Heart right ventricle (tissue), 16 donors: ENCODE measurements around the gene PLA2G2E. TPM values are rescaled to one million over a fixed set of nuclear protein-coding genes. Genes with fewer than 3 reads are reported as not detected.

ENCODE experiments used
- ATAC-seq, 8 donors: fragments of 200-7000 bp; cut with Tn5 transposase; one replicate each; pipeline ENCODE4 v1.9.1; 2020; ENCODE audit warnings: mild to moderate bottlenecking in 8 of 8, moderate library complexity in 8 of 8, moderate number of reproducible peaks in 1 of 8
- DNase-seq, 2 donors: peaks; one replicate each; pipeline ENCODE4 v3.0.0-alpha.2; 2020
- H3K27ac ChIP-seq, 10 donors: fragments of 200-600 bp; sonication (generic) in 2 of 10; one replicate each; pipeline versions ENCODE4 v1.5.0 to v1.8.0; 2020 to 2022; ENCODE audit warnings: mild to moderate bottlenecking in 3 of 10
- H3K27me3 ChIP-seq, 7 donors: fragments of 200-600 bp; one replicate each; pipeline ENCODE4 v1.8.0; 2021 to 2022; ENCODE audit warnings: mild to moderate bottlenecking in 2 of 7
- H3K36me3 ChIP-seq, 9 donors: fragments of 200-600 bp; sonication (generic) in 1 of 9; one replicate each; pipeline versions ENCODE4 v1.5.0 to v1.8.0; 2020 to 2022; ENCODE audit warnings: mild to moderate bottlenecking in 2 of 9
- H3K4me1 ChIP-seq, 9 donors: fragments of 200-600 bp; sonication (generic) in 1 of 9; one replicate each; pipeline versions ENCODE4 v1.5.0 to v1.8.0; 2020 to 2022; ENCODE audit warnings: mild to moderate bottlenecking in 4 of 9
- H3K4me3 ChIP-seq, 10 donors: fragments of 200-600 bp; sonication (generic) in 2 of 10; one replicate each; pipeline versions ENCODE4 v1.5.0 to v1.8.0; 2020 to 2022; ENCODE audit warnings: mild to moderate bottlenecking in 7 of 10, moderate library complexity in 2 of 10
- H3K9me3 ChIP-seq, 11 donors: fragments of 200-600 bp in 10 of 11; sonication (generic) in 2 of 11; one replicate each; pipeline versions ENCODE4 v1.5.0 to v1.8.0; 2013 to 2022; ENCODE audit warnings: mild to moderate bottlenecking in 2 of 11, control low read depth in 1 of 11, moderate library complexity in 1 of 11
- CTCF ChIP-seq, 9 donors: fragments of 200-600 bp; sonication (generic) in 2 of 9; IDR thresholded peaks; one replicate each; pipeline versions ENCODE4 v1.5.0 to v1.8.0; 2021 to 2022; ENCODE audit warnings: antibody characterized with exemption in 9 of 9, mild to moderate bottlenecking in 5 of 9, moderate library complexity in 1 of 9
- WGBS, 2 donors: extraction: QIAGEN DNeasy Blood & Tissue Kit; methylation state at CpG; one replicate each; pipeline ENCODE4 v1.1.7; 2013; ENCODE audit warnings: inconsistent platforms in 1 of 2; 5-methylcytosine and 5-hydroxymethylcytosine counted together
- intact Hi-C, 10 donors: fragments of 100-400 bp; cut with DNase I; formaldehyde crosslinking; loops; one replicate each; pipeline versions ENCODE4 v1.11.1 to v1.14.2; 2022
- polyA plus RNA-seq, 2 donors: library from polyadenylated mRNA; stranded (reverse); fragments of 200-250 nt; gene quantifications; one replicate each; pipeline ENCODE4 v1.2.3, GENCODE V29; 2013
- total RNA-seq, 10 donors: library from RNA; stranded (reverse); fragmentation: NEBNext Ultra II Directional in 3 of 10; extraction: Animal tissue kit (Norgen Biotek cat#: 25700) in 3 of 10; gene quantifications; one replicate each; pipeline versions ENCODE4 v1.2.1 to v1.2.4, GENCODE V29; 2021 to 2023
- donor health status: Arrhythmogenic right ventricular cardiomyopathy.
- donor health status: ischemic (EF 13 %, LVEDD 7.1; RV severe dilation, severe dysfunction).
- donor health status: healthy with polysubstance abuse.
- donor health status: DM: no; HTN: yes; CAD: no.
- donor health status: DM: no; HTN: no; CAD: no.
- donor health status: ischemic (EF 25% LVEDD 6.9; RV normal size, moderate dysfunction).
- donor health status: ischemic (EF 25% LVEDD 5.7; RV mildly dilated, moderate dysfunction).
- donor health status: healthy.
- donor health status: DM: yes; HTN: yes; CAD: no.
- donor health status: Ischemic cardiomyopathy.
- donor health status: ischemic (EF 35%, LVEDD 5.7; RV mildly dilated, moderate dysfunction).
- donor health status: nonischemic (EF 11% LVEDD 7.7; RV severe dilation, severe dysfunction).
- donor health status: DM: yes; HTN: yes; CAD: no.
- donor health status: PGD.
- donor health status: ischemic (EF 29% LVEDD 5.4; RV normal size, mild dysfunction).
- donor health status: nonischemic (EF 23%, LVEDD 6.1; RV moderate dilation, normal function).

The PLA2G2E gene
- total and polyA plus RNA-seq, 12 donors, result not detected

GRCh38 chr1:19967808-19968207 lies 44.4 kb upstream of the PLA2G2E start:
- Histone ChIP-seq H3K9me3 (peaks cover 0 to 11% (median 0%) of the 10 kb centered on the region in 11 donors), H3K4me1 (peaks cover 0 to 20% (median 5%) of the 10 kb centered on the region in 9 donors), H3K27me3 (peaks cover 0 to 21% (median 6%) of the 10 kb centered on the region in 7 donors), H3K4me3 (no peak overlapping the region), H3K36me3 (no peaks in the 10 kb centered on the region), H3K27ac (peak overlapping the region in 8 of 10 donors; percentile 55 to 87 (median 80))
- 59 to 67% methylated on average over 9 of the region's 9 CpGs for WGBS, 2 donors
- DNase-seq, result peak; percentile 62 to 76
- intact Hi-C loops, result loop anchor here in 2 of 10 donors (5.0 to 10.0 kb wide), 2 partner anchors 51 to 527 kb away; no protein-coding TSS in a partner anchor
- no peak for TF ChIP-seq CTCF (IDR thresholded peaks at IDR 0.05)
- peak; percentile 88 to 93 (median 90) for ATAC-seq

DNA sequence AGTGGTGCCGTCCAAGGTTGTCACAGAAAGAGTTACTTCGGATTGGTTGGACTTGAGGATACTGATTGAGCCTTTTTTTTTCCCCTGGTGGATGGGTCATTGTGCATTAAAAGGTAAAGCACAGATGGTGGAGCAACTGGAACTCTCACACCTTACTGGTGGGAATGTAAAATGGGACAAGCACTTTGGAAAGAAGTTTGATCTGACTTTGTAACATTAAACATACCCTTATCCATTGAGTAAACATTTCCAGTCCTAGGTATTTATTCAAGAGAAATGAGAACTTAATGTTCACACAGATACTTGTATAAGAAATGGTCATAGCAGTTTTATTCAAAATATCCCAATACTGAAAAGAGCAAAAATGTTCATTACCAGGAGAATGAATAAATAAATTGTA lies 41.1 kb upstream of the PLA2G2E start:
- no peak overlapping the region for H3K27ac ChIP-seq
- TF ChIP-seq CTCF (IDR thresholded peaks at IDR 0.05), result no peak
- no peaks in the 10 kb centered on the region for H3K36me3 ChIP-seq
- intact Hi-C loops, result loop anchor here in 1 of 10 donors (10.0 kb wide), 1 partner anchor 530 kb away; no protein-coding TSS in a partner anchor
- H3K4me1 ChIP-seq, result peaks cover 0 to 13% (median under 1%) of the 10 kb centered on the region in 9 donors
- peaks cover 0 to 11% (median 0%) of the 10 kb centered on the region in 11 donors for H3K9me3 ChIP-seq
- WGBS, 2 donors, result 67 to 73% methylated on average over 2 of the region's 2 CpGs
- no peak overlapping the region for H3K4me3 ChIP-seq
- ATAC-seq, result no peak
- DNase-seq, result no peak
- H3K27me3 ChIP-seq, result peaks cover 0 to 38% (median 0%) of the 10 kb centered on the region in 7 donors

GRCh38 chr1:19963636-19964035 lies 40.2 kb upstream of the PLA2G2E start:
- WGBS, 2 donors, result 86 to 88% methylated on average over 4 of the region's 4 CpGs
- Histone ChIP-seq H3K4me3 (no peak overlapping the region), H3K4me1 (peaks cover 0 to 12% (median 0%) of the 10 kb centered on the region in 9 donors), H3K27me3 (peaks cover 0 to 33% (median 0%) of the 10 kb centered on the region in 7 donors), H3K9me3 (peaks cover 0 to 11% (median 0%) of the 10 kb centered on the region in 11 donors), H3K36me3 (no peaks in the 10 kb centered on the region), H3K27ac (peak overlapping the region in 1 of 10 donors; percentile 4)
- ATAC-seq, result peak in 1 of 8 donors; percentile 21
- intact Hi-C loops, result loop anchor here in 1 of 10 donors (10.0 kb wide), 1 partner anchor 531 kb away; no protein-coding TSS in a partner anchor
- peak in 1 of 2 donors; percentile 42 for DNase-seq
- no peak for TF ChIP-seq CTCF (IDR thresholded peaks at IDR 0.05)

DNA sequence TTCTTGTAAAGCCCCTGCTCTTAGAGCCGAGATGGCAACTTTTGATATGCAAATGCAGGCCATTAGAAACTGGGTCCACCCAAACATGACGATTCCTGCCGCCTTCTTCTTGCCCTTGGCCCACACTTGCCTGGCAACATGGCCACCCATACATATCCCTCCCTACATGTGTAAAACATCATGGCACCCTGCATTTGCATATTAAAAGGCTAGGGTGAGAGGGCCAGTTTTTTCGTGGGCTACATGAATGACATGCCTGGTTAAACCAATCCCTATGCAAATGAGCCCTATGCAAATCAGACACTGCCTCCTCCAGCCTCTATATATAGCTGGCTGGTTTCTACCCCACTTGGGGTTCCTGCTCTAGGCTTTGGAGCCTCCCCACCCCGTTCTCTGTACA lies 37.2 kb upstream of the PLA2G2E start:
- no peaks in the 10 kb centered on the region for H3K4me1 ChIP-seq
- no peak for ATAC-seq
- no peak for DNase-seq
- H3K9me3 ChIP-seq, result peaks cover 0 to 11% (median 0%) of the 10 kb centered on the region in 11 donors
- no peaks in the 10 kb centered on the region for H3K36me3 ChIP-seq
- no peak overlapping the region for H3K4me3 ChIP-seq
- intact Hi-C loops, result loop anchor here in 1 of 10 donors (10.0 kb wide), 1 partner anchor 534 kb away; no protein-coding TSS in a partner anchor
- WGBS, 2 donors, result 60% methylated on average over 5 of the region's 5 CpGs
- peaks cover 0 to 26% (median 3%) of the 10 kb centered on the region in 7 donors for H3K27me3 ChIP-seq
- no peak for TF ChIP-seq CTCF (IDR thresholded peaks at IDR 0.05)
- no peak overlapping the region for H3K27ac ChIP-seq
